HCT116 (cell line): ENCODE data around the gene GPN1.

Experiments used
- CTCF ChIP-seq, 3 experiments: fragments of 200-600 bp in 1 of 3; sonication (generic) in 1 of 3; IDR thresholded peaks in 2 of 3; conservative IDR thresholded peaks in 1 of 3; 2 replicates each; pipeline ENCODE4 v1.5.1; 2012 to 2017; ENCODE audit warnings: low read depth in 2 of 3, low read length in 2 of 3, antibody characterized with exemption in 1 of 3, borderline replicate concordance in 1 of 3, control low read depth in 1 of 3, mild to moderate bottlenecking in 1 of 3, mixed read lengths in 1 of 3, mixed run types in 1 of 3, moderate library complexity in 1 of 3; ENCODE audit not compliant: insufficient read depth in 1 of 3
- EZH2 ChIP-seq: fragments of 200-600 bp; sonication (generic); IDR thresholded peaks from 2 replicates; pipeline ENCODE4 v1.6.1; 2017; ENCODE audit warnings: antibody characterized with exemption, mixed run types
- FOSL1 ChIP-seq: IDR thresholded peaks from 2 replicates; pipeline ENCODE4 v1.6.1; 2012; ENCODE audit warnings: low read depth
- POLR2A ChIP-seq: IDR thresholded peaks from 2 replicates; pipeline ENCODE4 v1.7.0; 2011; ENCODE audit warnings: borderline replicate concordance; ENCODE audit not compliant: insufficient read depth, insufficient read length; ENCODE audit errors: extremely low read depth
- SP1 ChIP-seq: IDR thresholded peaks from 2 replicates; pipeline ENCODE4 v1.6.1; 2012; ENCODE audit warnings: low read depth
- YY1 ChIP-seq: IDR thresholded peaks from 2 replicates; pipeline ENCODE4 v1.6.1; 2011; ENCODE audit warnings: low read length, low read depth, moderate library complexity, mild to moderate bottlenecking; ENCODE audit not compliant: insufficient replicate concordance; ENCODE audit errors: extremely low read depth
- ZBTB33 ChIP-seq: IDR thresholded peaks from 2 replicates; pipeline ENCODE4 v1.6.1; 2011; ENCODE audit warnings: mild to moderate bottlenecking, low read length, moderate library complexity; ENCODE audit not compliant: insufficient replicate concordance; ENCODE audit errors: extremely low read depth
- ZFX ChIP-seq: fragments of 450-650 bp; IDR thresholded peaks from 2 replicates; pipeline ENCODE4 v1.6.1; 2017
- ZNF274 ChIP-seq: fragments of 200-500 bp; sonication (Bioruptor generic); IDR thresholded peaks from 2 replicates; pipeline ENCODE4 v1.6.1; 2014; ENCODE audit warnings: mild to moderate bottlenecking, low read depth, low read length, inconsistent platforms
- TF ChIP-seq, protein P1 (sequence below): IDR thresholded peaks from 2 replicates; pipeline ENCODE4 v1.6.1; 2012

GRCh38 chr2:27627963-27628766 lies 685 bp upstream of the GPN1 start:
- TF ChIP-seq, protein P1, sequence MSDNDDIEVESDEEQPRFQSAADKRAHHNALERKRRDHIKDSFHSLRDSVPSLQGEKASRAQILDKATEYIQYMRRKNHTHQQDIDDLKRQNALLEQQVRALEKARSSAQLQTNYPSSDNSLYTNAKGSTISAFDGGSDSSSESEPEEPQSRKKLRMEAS: no peak
- no peak for TF ChIP-seq EZH2
- TF ChIP-seq CTCF (IDR thresholded peaks at IDR 0.05 in 2 of 3, conservative IDR thresholded peaks at IDR 0.05 in 1 of 3; ENCODE audit: borderline replicate concordance in 1 of 3, insufficient read depth in 1 of 3, low read depth in 2 of 3, low read length in 2 of 3): no peak
- TF ChIP-seq ZBTB33: no peak
- TF ChIP-seq POLR2A: no peak
- TF ChIP-seq ZNF274: no peak
- no peak; the same call in 1 of the 2 replicates for TF ChIP-seq SP1
- peak; percentile 63; the same call in 1 of the 2 replicates for TF ChIP-seq FOSL1
- TF ChIP-seq ZFX: no peak
- TF ChIP-seq YY1: no peak
